ENCODE measurements around the gene PPP3R2.

DNA sequence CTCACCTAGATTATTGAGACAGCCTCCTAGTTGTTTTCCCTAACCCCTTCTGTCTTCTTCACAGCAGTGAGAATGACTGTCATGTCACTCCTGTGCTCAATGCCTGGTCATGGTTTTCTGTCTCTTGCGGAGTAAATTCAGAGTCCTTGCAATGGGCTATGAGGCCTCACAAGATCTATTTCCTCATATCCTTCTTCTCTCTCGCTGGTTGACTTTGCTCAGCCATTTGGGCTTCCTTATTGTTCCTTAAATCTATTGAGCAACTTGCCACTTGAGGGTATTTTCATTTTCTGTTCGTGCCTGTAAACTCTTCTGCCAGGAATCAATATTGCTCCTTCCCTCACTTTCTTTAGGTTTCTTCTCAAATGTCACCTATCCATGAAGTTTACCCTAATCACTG, 9.0 kb downstream of the PPP3R2 start:
- TF ChIP-seq POLR2A (IDR thresholded peaks at IDR 0.05) = no peak
- TF ChIP-seq POLR2AphosphoS5 (IDR thresholded peaks at IDR 0.05) = no peak
